ENCODE results near the gene ARTN.

Gene ARTN

GRCh38 chr1:43980255-43981134 is 46.9 kb downstream of the ARTN start:
- H3K4me3 ChIP-seq (ENCODE audit: low read depth, low read length), result peak overlapping the region; percentile 60
- DNase-seq (ENCODE audit: low read depth), result no peak

DNA sequence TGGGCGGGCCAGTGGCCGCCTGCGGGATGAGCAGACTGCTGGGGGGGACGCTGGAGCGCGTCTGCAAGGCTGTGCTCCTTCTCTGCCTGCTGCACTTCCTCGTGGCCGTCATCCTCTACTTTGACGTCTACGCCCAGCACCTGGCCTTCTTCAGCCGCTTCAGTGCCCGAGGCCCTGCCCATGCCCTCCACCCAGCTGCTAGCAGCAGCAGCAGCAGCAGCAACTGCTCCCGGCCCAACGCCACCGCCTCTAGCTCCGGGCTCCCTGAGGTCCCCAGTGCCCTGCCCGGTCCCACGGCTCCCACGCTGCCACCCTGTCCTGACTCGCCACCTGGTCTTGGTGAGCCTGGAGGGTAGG is 47.5 kb downstream of the ARTN start:
- H3K4me3 ChIP-seq (ENCODE audit: low read depth, low read length), result no peak overlapping the region
- no peak for DNase-seq (ENCODE audit: low read depth)

- no peak overlapping the region for H3K4me3 ChIP-seq (ENCODE audit: low read depth, low read length)
- no peak for DNase-seq (ENCODE audit: low read depth)
Observed at GRCh38 chr1:43981636-43982035, 48.0 kb downstream of the ARTN start.

DNA sequence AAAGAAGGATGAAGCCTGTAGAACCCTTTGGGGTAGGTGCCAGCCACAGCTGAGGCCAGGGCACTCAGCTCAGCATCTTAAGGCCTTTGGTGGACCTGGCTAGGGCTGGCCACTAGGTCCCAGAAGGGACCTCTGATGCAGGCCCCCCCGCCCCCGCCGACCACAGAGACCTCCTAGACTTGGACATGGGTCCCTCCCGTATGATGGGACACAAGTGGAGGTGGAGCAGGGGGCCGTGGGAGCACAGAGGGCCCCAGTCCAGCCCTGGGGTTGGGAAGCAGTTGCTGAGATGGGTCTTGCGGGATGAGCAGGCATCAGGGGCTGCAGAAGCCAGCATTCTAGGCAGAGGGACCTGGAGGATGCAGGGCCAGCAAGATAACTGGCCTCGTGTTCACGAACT is 48.6 kb downstream of the ARTN start:
- no peak overlapping the region for H3K4me3 ChIP-seq (ENCODE audit: low read depth, low read length)
- DNase-seq (ENCODE audit: low read depth), result no peak

GRCh38 chr1:43982808-43983207 is 49.2 kb downstream of the ARTN start:
- H3K4me3 ChIP-seq (ENCODE audit: low read depth, low read length), result no peak overlapping the region

GRCh38 chr1:43983253-43983899 is 49.8 kb downstream of the ARTN start:
- no peak for DNase-seq (ENCODE audit: low read depth)
- no peak overlapping the region for H3K4me3 ChIP-seq (ENCODE audit: low read depth, low read length)

More at GRCh38 chr1:43982808-43983207, 49.2 kb downstream of the ARTN start:
- no peak for DNase-seq (ENCODE audit: low read depth)

DNA sequence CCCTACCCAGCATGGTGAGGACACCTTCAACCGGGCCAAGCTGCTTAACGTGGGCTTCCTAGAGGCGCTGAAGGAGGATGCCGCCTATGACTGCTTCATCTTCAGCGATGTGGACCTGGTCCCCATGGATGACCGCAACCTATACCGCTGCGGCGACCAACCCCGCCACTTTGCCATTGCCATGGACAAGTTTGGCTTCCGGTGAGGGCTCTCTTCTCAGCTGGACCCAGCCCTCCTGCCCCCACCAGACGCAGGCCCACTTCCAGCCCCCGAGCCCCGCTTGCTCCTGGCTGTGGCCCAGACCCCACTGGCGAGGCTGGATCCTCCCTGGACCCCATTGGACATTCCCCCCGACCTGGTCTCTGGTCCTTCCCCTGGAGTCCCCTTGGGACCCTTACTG is 51.3 kb downstream of the ARTN start:
- H3K4me3 ChIP-seq (ENCODE audit: low read depth, low read length), result no peak overlapping the region
- no peak for DNase-seq (ENCODE audit: low read depth)

- no peak overlapping the region for H3K4me3 ChIP-seq (ENCODE audit: low read depth, low read length)
- DNase-seq (ENCODE audit: low read depth), result no peak
Observed at GRCh38 chr1:43985984-43986595, 52.5 kb downstream of the ARTN start.

DNA sequence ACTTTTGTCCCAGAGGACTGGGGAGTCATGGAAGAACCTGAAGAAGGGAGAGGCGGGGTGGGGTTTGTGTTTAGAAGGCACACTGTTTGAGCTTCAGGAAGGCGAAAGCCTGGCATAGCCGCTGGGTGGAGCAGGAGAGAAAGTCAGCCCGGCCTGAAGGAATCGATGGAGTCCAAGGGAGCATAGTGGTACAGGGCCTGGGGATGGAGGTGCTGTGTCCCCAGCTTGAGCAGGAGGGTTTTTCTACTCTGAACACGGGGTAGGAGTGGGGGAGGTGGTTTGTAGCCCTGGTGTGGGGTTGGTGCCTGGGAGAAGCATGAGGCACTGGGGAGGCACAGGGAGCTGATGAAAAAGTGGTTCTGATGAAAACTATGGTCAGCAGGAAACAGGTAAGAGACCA is 53.1 kb downstream of the ARTN start:
- H3K4me3 ChIP-seq (ENCODE audit: low read depth, low read length), result no peak overlapping the region
- no peak for DNase-seq (ENCODE audit: low read depth)
